Measurements from ENCODE around the gene ZNF697. TPM values are rescaled to one million over a fixed set of nuclear protein-coding genes. Genes with fewer than 3 reads are reported as not detected.

ZNF697 gene
- total RNA-seq, 1 experiment from 2014 or later, result 18.0 TPM

GRCh38 chr1:119632841-119633240, 15.2 kb downstream of the ZNF697 start:
- no peaks in the 10 kb centered on the region for H3K27me3 Mint-ChIP-seq (ENCODE audit: low read depth)
- ATAC-seq (no peak), DNase-seq (ENCODE audit: low spot score) (no peak)
- ChIA-PET CTCF (interaction anchor here (1.6 to 3.4 kb wide), 4 partner anchors 15 to 42 kb away, joined by 6 to 19 read pairs (median 9); partner anchors contain the start of gene ZNF697), POLR2A (no interaction called here)
- H3K4me1 Mint-ChIP-seq, result peaks cover 34% of the 10 kb centered on the region
- no peak overlapping the region for H3K4me3 Mint-ChIP-seq
- no peaks in the 10 kb centered on the region for H3K9me3 Mint-ChIP-seq
- peak overlapping the region; percentile 27; the same call in 1 of the 2 replicates for H3K27ac Mint-ChIP-seq
- H3K36me3 Mint-ChIP-seq, result no peaks in the 10 kb centered on the region
- no peak for TF ChIP-seq NR3C1 (CRISPR knock-in tag; conservative IDR thresholded peaks at IDR 0.05; ENCODE audit: low read depth)
- TF ChIP-seq ARID4B (CRISPR knock-in tag; IDR thresholded peaks at IDR 0.05; ENCODE audit: borderline replicate concordance), result no peak
- TF ChIP-seq ZNF512 (CRISPR knock-in tag; IDR thresholded peaks at IDR 0.05; ENCODE audit: borderline replicate concordance), result no peak
- no peak for TF ChIP-seq TEAD4 (CRISPR knock-in tag; IDR thresholded peaks at IDR 0.05)
- TF ChIP-seq NFATC4 (CRISPR knock-in tag; IDR thresholded peaks at IDR 0.05), result no peak
- TF ChIP-seq HMGA2 (CRISPR knock-in tag; IDR thresholded peaks at IDR 0.05), result no peak
- TF ChIP-seq ETV6 (CRISPR knock-in tag; IDR thresholded peaks at IDR 0.05), result no peak
- no peak for TF ChIP-seq TCF7 (CRISPR knock-in tag; IDR thresholded peaks at IDR 0.05; ENCODE audit: low read depth)
- TF ChIP-seq SOX15 (CRISPR knock-in tag; IDR thresholded peaks at IDR 0.05), result no peak
- TF ChIP-seq AFF4 (CRISPR knock-in tag; IDR thresholded peaks at IDR 0.05; ENCODE audit: borderline replicate concordance), result no peak
- no peak for TF ChIP-seq MYBL2 (CRISPR knock-in tag; IDR thresholded peaks at IDR 0.05)
- TF ChIP-seq GRHL2 (CRISPR knock-in tag; IDR thresholded peaks at IDR 0.05; ENCODE audit: insufficient replicate concordance, severe bottlenecking), result no peak
- TF ChIP-seq RORB (CRISPR knock-in tag; IDR thresholded peaks at IDR 0.05), result no peak
- no peak for TF ChIP-seq NR1H2 (CRISPR knock-in tag; IDR thresholded peaks at IDR 0.05)

GRCh38 chr1:119632103-119632490, 16.0 kb downstream of the ZNF697 start:
- H3K27me3 Mint-ChIP-seq (ENCODE audit: low read depth), result no peaks in the 10 kb centered on the region
- ChIA-PET POLR2A (interaction anchor here (1.3 kb wide), 1 partner anchor 15 kb away, joined by 3 read pairs; no protein-coding TSS in a partner anchor), CTCF (interaction anchor here (1.6 to 3.4 kb wide), 4 partner anchors 16 to 43 kb away, joined by 6 to 19 read pairs (median 9); partner anchors contain the start of gene ZNF697)
- no peak overlapping the region for H3K4me3 Mint-ChIP-seq
- no peak for DNase-seq (ENCODE audit: low spot score)
- no peaks in the 10 kb centered on the region for H3K36me3 Mint-ChIP-seq
- H3K4me1 Mint-ChIP-seq, result peaks cover 34% of the 10 kb centered on the region
- H3K9me3 Mint-ChIP-seq, result no peaks in the 10 kb centered on the region
- no peak overlapping the region for H3K27ac Mint-ChIP-seq
- ATAC-seq, result no peak
- TF ChIP-seq ARID4B (CRISPR knock-in tag; IDR thresholded peaks at IDR 0.05; ENCODE audit: borderline replicate concordance) (no peak), ZNF532 (CRISPR knock-in tag; IDR thresholded peaks at IDR 0.05; ENCODE audit: borderline replicate concordance) (no peak)
